ENCODE data around the gene SCLY. TPM values are rescaled to one million over a fixed set of nuclear protein-coding genes. Genes with fewer than 3 reads are reported as not detected.

Gene SCLY
- total and polyA plus RNA-seq, 2 of the 8 experiments (the other 6 are each of a cell fraction or from before 2014, with no cell fraction given), result 79.0 to 79.5 TPM

DNA sequence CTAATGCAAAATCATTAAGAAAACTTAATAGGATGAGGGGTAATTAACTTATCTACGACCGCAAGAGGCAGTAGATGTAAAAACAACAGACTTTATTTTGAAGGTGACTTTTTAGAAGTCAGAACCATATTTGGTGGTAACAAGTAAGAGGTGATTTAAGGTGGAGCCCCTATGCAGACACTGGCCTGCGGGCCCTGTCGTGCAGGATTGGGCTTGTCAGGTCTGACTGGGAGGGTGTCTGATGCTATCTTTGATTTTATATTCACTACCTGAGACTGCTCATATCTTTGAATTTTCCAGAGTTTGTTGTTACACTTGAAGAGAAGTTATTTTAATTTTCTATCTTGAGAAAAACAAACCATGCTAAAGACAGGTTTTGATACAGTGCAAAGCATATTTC is 29.1 kb upstream of the SCLY start:
- no peak overlapping the region for H3K18ac ChIP-seq (ENCODE audit: extremely low read depth, low read length)
- H3K79me1 ChIP-seq (ENCODE audit: low read depth, low read length), result no peaks in the 10 kb centered on the region; the same call in 1 of the 2 replicates
- H3K56ac ChIP-seq (replicated peaks; ENCODE audit: insufficient read length, low read depth, low read length), result no peak overlapping the region
- H2BK5ac ChIP-seq (ENCODE audit: low read depth, low read length), result no peak overlapping the region
- no peak overlapping the region for H4K91ac ChIP-seq (replicated peaks; ENCODE audit: insufficient read length, low read length)
- H3K9ac ChIP-seq (replicated peaks in 1 of 4; ENCODE audit: extremely low read depth in 1 of 4, low read depth in 3 of 4, low read length in 3 of 4), result no peak overlapping the region
- peaks cover 0 to 3% of the 10 kb centered on the region in 2 experiments for H4K20me1 ChIP-seq (replicated peaks in 1 of 2; ENCODE audit: control insufficient read depth in 1 of 2, insufficient read depth in 2 of 2, low read length in 2 of 2)
- no peak overlapping the region for H3K4me2 ChIP-seq (ENCODE audit: insufficient read depth in 1 of 2, low read depth in 2 of 2, low read length in 2 of 2)
- H3K27me3 ChIP-seq (replicated peaks in 1 of 4; ENCODE audit: control insufficient read depth in 3 of 4, extremely low read depth in 1 of 4, insufficient read depth in 3 of 4, low read length in 3 of 4), result no peaks in the 10 kb centered on the region
- POLR2A ChIA-PET (ENCODE audit: partially characterized antibody), result no interaction called here
- no peaks in the 10 kb centered on the region for H3K9me3 ChIP-seq (ENCODE audit: insufficient read depth in 2 of 2, low read depth in 1 of 2, low read length in 1 of 2)
- no peak overlapping the region for H2BK20ac ChIP-seq (ENCODE audit: low read length)
- peaks cover 0 to 12% (median 6%) of the 10 kb centered on the region in 4 experiments; a peak in 6 of 7 replicates for H3K4me1 ChIP-seq (replicated peaks in 1 of 4; ENCODE audit: control insufficient read depth in 3 of 4, insufficient read depth in 4 of 4, low read length in 3 of 4)
- no peak overlapping the region for H2BK15ac ChIP-seq (ENCODE audit: low read length)
- H3K4me3 ChIP-seq (ENCODE audit: extremely low read depth in 1 of 4, insufficient read depth in 2 of 4, low read depth in 3 of 4, low read length in 4 of 4), result no peak overlapping the region
- no peak overlapping the region for H2BK120ac ChIP-seq (replicated peaks; ENCODE audit: low read depth, low read length)
- no peaks in the 10 kb centered on the region for H3K23me2 ChIP-seq (ENCODE audit: low read depth, low read length)
- H3K23ac ChIP-seq (ENCODE audit: insufficient read length), result no peak overlapping the region
- peaks cover 3 to 7% (median 4%) of the 10 kb centered on the region in 4 experiments; a peak in 4 of 8 replicates for H3K36me3 ChIP-seq (ENCODE audit: control insufficient read depth in 2 of 4, insufficient read depth in 4 of 4, low read length in 3 of 4)
- no peak overlapping the region for H4K5ac ChIP-seq (ENCODE audit: insufficient read length, low read depth, low read length)
- no peak overlapping the region for H4K8ac ChIP-seq (ENCODE audit: extremely low read depth, insufficient read depth, low read length)
- no peak overlapping the region for H3K4ac ChIP-seq (replicated peaks; ENCODE audit: insufficient read length, low read depth, low read length)
- H3K27ac ChIP-seq (ENCODE audit: low read depth, low read length), result no peak overlapping the region
- 99% methylated on average over 4 of the region's 4 CpGs; no CpG with 5 or more reads in 1 of the 2 experiments for WGBS, 2 experiments (ENCODE audit: extremely low coverage in 1 of 2, insufficient coverage in 1 of 2, insufficient read length in 1 of 2, insufficient replicate concordance in 2 of 2, low coverage in 1 of 2, low lambda C conversion rate in 2 of 2, missing lambda C conversion rate in 1 of 2)
- no peak overlapping the region for H2AFZ ChIP-seq (ENCODE audit: low read length)
- FAIRE-seq (no peak), DNase-seq (ENCODE audit: low read depth in 1 of 2, low spot score in 2 of 2) (no peak)
- CTCF ChIA-PET (ENCODE audit: partially characterized antibody), result no interaction called here
- H2BK12ac ChIP-seq (ENCODE audit: low read depth, low read length), result no peak overlapping the region
- no peaks in the 10 kb centered on the region for H3K79me2 ChIP-seq (ENCODE audit: control insufficient read depth in 1 of 2, insufficient read depth in 2 of 2, low read length in 2 of 2)
- no peak overlapping the region for H3K14ac ChIP-seq (ENCODE audit: insufficient read length)
- no peak overlapping the region for H2AK5ac ChIP-seq (ENCODE audit: low read depth, low read length)
- TF ChIP-seq TAF7 (optimal IDR thresholded peaks at IDR 0.05; ENCODE audit: borderline replicate concordance, low read depth, low read length) (no peak), MAFK (IDR thresholded peaks at IDR 0.05; ENCODE audit: low read depth, low read length) (no peak), RXRA (IDR thresholded peaks at IDR 0.05; ENCODE audit: insufficient read depth, low read depth, low read length) (no peak), NRF1 (IDR thresholded peaks at IDR 0.05; ENCODE audit: low read depth, low read length) (no peak), SP4 (IDR thresholded peaks at IDR 0.05; ENCODE audit: low read length) (no peak), POU5F1 (IDR thresholded peaks at IDR 0.05; ENCODE audit: low read depth, low read length) (no peak), SP2 (IDR thresholded peaks at IDR 0.05; ENCODE audit: low read length) (no peak), EP300 (IDR thresholded peaks at IDR 0.05; ENCODE audit: borderline replicate concordance in 1 of 2, low read depth in 2 of 2, low read length in 2 of 2) (no peak), JUND (IDR thresholded peaks at IDR 0.05; ENCODE audit: low read length) (no peak), ZNF274 (IDR thresholded peaks at IDR 0.05; ENCODE audit: borderline replicate concordance, extremely low read depth, low read length) (no peak), SIX5 (IDR thresholded peaks at IDR 0.05; ENCODE audit: low read depth, low read length) (no peak), NANOG (IDR thresholded peaks at IDR 0.05; ENCODE audit: insufficient read depth, low read depth, low read length, poor library complexity, severe bottlenecking) (no peak), KDM4A (IDR thresholded peaks at IDR 0.05; ENCODE audit: low read depth, low read length, severe bottlenecking) (no peak), RFX5 (IDR thresholded peaks at IDR 0.05; ENCODE audit: borderline replicate concordance, low read depth, low read length) (no peak)
